Endodermal cell (in vitro differentiated cells): ENCODE results near the gene RNPEPL1. TPM values are rescaled to one million over a fixed set of nuclear protein-coding genes. Genes with fewer than 3 reads are reported as not detected.

Experiments used
- DNase-seq: peaks from one replicate; pipeline ENCODE4 v3.0.0-alpha.2; 2017
- H3K27ac ChIP-seq: 2 replicates; pipeline ENCODE4 v1.5.1; 2013; ENCODE audit warnings: mild to moderate bottlenecking, low read depth, low read length, moderate library complexity
- H3K27me3 ChIP-seq: 2 replicates; pipeline ENCODE4 v1.6.1; 2013; ENCODE audit warnings: mild to moderate bottlenecking, low read length, moderate library complexity; ENCODE audit not compliant: insufficient read depth, control insufficient read depth, poor library complexity, severe bottlenecking
- H3K36me3 ChIP-seq: 2 replicates; pipeline ENCODE4 v1.7.0; 2013; ENCODE audit warnings: mild to moderate bottlenecking, low read length, moderate library complexity; ENCODE audit not compliant: control insufficient read depth, insufficient read depth
- H3K4me1 ChIP-seq: one replicate; pipeline ENCODE4 v1.7.0; 2013; ENCODE audit warnings: low read length; ENCODE audit not compliant: control insufficient read depth, insufficient read depth
- H3K4me3 ChIP-seq: 2 replicates; pipeline ENCODE4 v1.5.1; 2013; ENCODE audit warnings: mild to moderate bottlenecking, low read length, moderate library complexity
- H3K9ac ChIP-seq: 2 replicates; pipeline ENCODE4 v1.6.1; 2013; ENCODE audit warnings: mild to moderate bottlenecking, low read length, moderate library complexity; ENCODE audit not compliant: poor library complexity, severe bottlenecking; ENCODE audit errors: extremely low read depth
- H3K9me3 ChIP-seq: 2 replicates; pipeline ENCODE4 v1.6.1; 2013; ENCODE audit warnings: mild to moderate bottlenecking, low read length, moderate library complexity; ENCODE audit not compliant: control insufficient read depth
- H3K27ac Mint-ChIP-seq: 2 replicates; pipeline ENCODE4 v1.8.0; 2020; ENCODE audit warnings: mixed read lengths
- H3K27me3 Mint-ChIP-seq: 2 replicates; pipeline ENCODE4 v1.8.0; 2021; ENCODE audit warnings: mild to moderate bottlenecking, mixed read lengths; ENCODE audit not compliant: insufficient read depth
- H3K36me3 Mint-ChIP-seq: 2 replicates; pipeline ENCODE4 v1.8.0; 2020; ENCODE audit warnings: low read depth, mixed read lengths
- H3K4me1 Mint-ChIP-seq: 2 replicates; pipeline ENCODE4 v1.8.0; 2020; ENCODE audit warnings: mixed read lengths
- H3K4me3 Mint-ChIP-seq: 2 replicates; pipeline ENCODE4 v1.8.0; 2020; ENCODE audit warnings: mild to moderate bottlenecking, moderate library complexity, mixed read lengths
- H3K9me3 Mint-ChIP-seq: 2 replicates; pipeline ENCODE4 v1.8.0; 2020; ENCODE audit warnings: mild to moderate bottlenecking, mixed read lengths
- CTCF ChIP-seq: fragments of 200-600 bp; sonication (generic); conservative IDR thresholded peaks from 2 replicates; pipeline ENCODE4 v1.5.0; 2021; ENCODE audit warnings: antibody characterized with exemption, mild to moderate bottlenecking
- WGBS, 2 experiments: methylation state at CpG; one replicate each; pipeline versions ENCODE4 v1.1.5 to v1.1.7; 2013; ENCODE audit warnings: missing lambda C conversion rate in 2 of 2, mixed read lengths in 1 of 2; ENCODE audit not compliant: insufficient coverage in 1 of 2, insufficient read length in 1 of 2; 5-methylcytosine and 5-hydroxymethylcytosine counted together
- total RNA-seq, 2 donors: library from RNA; stranded (reverse); fragmentation: NEBNext Ultra II Directional in 1 of 2; extraction: Animal tissue kit (Norgen Biotek cat#: 25700) in 1 of 2; gene quantifications; 2 replicates in 1 of 2; 3 replicates in 1 of 2; pipeline ENCODE4 v1.2.1, GENCODE V29; 2021

The RNPEPL1 gene
- total RNA-seq, 2 donors from 2014 or later = 38.4 to 52.4 TPM

GRCh38 chr2:240577281-240578109, 9.2 kb downstream of the RNPEPL1 start:
- peaks cover 6% of the 10 kb centered on the region for H3K36me3 Mint-ChIP-seq
- no peaks in the 10 kb centered on the region for H3K9me3 Mint-ChIP-seq
- TF ChIP-seq CTCF = no peak
- peaks cover 6% of the 10 kb centered on the region for H3K4me1 Mint-ChIP-seq
- H3K4me1 ChIP-seq = no peaks in the 10 kb centered on the region
- H3K9ac ChIP-seq = no peak overlapping the region
- H3K27ac Mint-ChIP-seq = no peak overlapping the region
- H3K4me3 ChIP-seq = no peak overlapping the region
- H3K4me3 Mint-ChIP-seq = no peak overlapping the region
- no peaks in the 10 kb centered on the region for H3K27me3 Mint-ChIP-seq
- H3K36me3 ChIP-seq = no peaks in the 10 kb centered on the region
- no peaks in the 10 kb centered on the region for H3K9me3 ChIP-seq
- no peak for DNase-seq
- no peaks in the 10 kb centered on the region for H3K27me3 ChIP-seq
- no peak overlapping the region for H3K27ac ChIP-seq
- WGBS, 2 experiments = 91 to 93% methylated on average over 18 to 26 of the region's 26 CpGs

- Mint-ChIP-seq H3K4me3 (no peak overlapping the region), H3K4me1 (peaks cover 6% of the 10 kb centered on the region), H3K9me3 (no peaks in the 10 kb centered on the region), H3K36me3 (peaks cover 6% of the 10 kb centered on the region), H3K27me3 (no peaks in the 10 kb centered on the region), H3K27ac (no peak overlapping the region)
- Histone ChIP-seq H3K27ac (no peak overlapping the region), H3K4me1 (no peaks in the 10 kb centered on the region), H3K36me3 (peaks cover 1% of the 10 kb centered on the region), H3K27me3 (no peaks in the 10 kb centered on the region), H3K9ac (no peak overlapping the region), H3K4me3 (no peak overlapping the region), H3K9me3 (no peaks in the 10 kb centered on the region)
- no peak for TF ChIP-seq CTCF
- no peak for DNase-seq
- WGBS, 2 experiments = 87 to 96% methylated on average over 4 to 9 of the region's 9 CpGs
Observed at GRCh38 chr2:240578110-240578450, 9.8 kb downstream of the RNPEPL1 start.

GRCh38 chr2:240578488-240578887, 10.2 kb downstream of the RNPEPL1 start:
- Histone ChIP-seq H3K36me3 (peaks cover 5% of the 10 kb centered on the region), H3K27ac (no peak overlapping the region), H3K9ac (no peak overlapping the region), H3K4me3 (no peak overlapping the region), H3K27me3 (no peaks in the 10 kb centered on the region), H3K4me1 (no peaks in the 10 kb centered on the region), H3K9me3 (no peaks in the 10 kb centered on the region)
- no peak for DNase-seq
- Mint-ChIP-seq H3K4me1 (peaks cover 6% of the 10 kb centered on the region), H3K4me3 (no peak overlapping the region), H3K36me3 (peaks cover 6% of the 10 kb centered on the region), H3K9me3 (no peaks in the 10 kb centered on the region), H3K27ac (no peak overlapping the region), H3K27me3 (no peaks in the 10 kb centered on the region)
- 92 to 95% methylated on average over 6 to 8 of the region's 8 CpGs for WGBS, 2 experiments
- no peak for TF ChIP-seq CTCF
